GM03348 (cell line): ENCODE results near the gene EMC9.

Experiments used
- DNase-seq: peaks from one replicate; pipeline ENCODE4 v3.0.0; 2012; ENCODE audit warnings: low spot score

EMC9 gene

DNA sequence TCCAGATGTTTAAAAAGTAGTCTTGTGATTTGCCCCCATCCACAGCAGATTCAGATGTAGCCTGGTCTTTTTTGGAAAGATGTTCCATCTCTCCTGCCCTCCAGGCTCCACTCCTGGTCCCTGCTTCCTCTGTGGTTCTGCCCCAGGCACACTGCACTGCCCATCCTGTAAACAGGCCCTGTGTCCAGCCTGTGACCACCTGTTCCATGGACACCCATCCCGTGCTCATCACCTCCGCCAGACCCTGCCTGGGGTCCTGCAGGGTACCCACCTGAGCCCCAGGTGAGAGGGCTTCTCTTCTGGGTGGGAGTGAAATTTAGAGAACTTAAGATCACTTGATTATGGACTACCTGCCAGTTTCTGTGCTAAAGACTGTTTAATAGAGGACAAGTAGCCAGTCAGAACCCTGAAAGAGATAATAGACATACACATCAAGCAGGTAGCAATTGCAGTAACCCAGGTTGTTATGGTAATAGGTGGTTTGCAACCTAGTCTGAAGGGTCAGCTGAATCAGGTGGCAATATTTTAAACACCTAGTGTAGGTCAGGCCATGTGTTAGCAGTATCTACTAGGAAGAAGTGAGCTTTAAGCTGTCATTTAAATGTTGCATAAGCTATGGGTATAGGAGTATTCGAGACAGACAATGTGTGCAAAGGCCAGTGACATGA lies 8.0 kb upstream of the EMC9 start:
- no peak for DNase-seq

DNA sequence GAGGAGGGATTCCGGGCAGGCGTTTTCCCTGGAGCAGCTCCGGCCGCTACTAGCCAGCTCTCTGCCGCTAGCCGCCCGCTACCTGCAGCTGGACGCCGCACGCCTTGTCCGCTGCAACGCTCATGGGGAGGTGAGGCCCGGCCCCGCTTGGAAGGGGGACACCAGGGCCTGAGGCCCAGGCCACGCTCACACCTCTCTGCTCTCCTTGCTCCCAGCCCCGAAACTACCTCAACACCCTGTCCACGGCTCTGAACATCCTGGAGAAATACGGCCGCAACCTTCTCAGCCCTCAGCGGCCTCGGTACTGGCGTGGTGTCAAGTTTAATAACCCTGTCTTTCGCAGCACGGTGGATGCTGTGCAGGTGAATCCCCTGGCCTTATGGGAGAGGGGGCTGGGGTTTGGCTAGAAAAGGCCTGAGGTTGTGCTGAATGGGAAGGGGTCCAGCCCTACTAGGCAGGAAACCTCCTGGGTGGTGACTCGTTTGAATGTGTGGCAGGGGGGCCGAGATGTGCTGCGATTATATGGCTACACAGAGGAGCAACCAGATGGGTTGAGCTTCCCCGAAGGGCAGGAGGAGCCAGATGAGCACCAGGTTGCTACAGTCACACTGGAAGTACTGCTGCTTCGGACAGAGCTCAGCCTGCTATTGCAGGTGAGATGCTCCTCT lies 6.5 kb upstream of the EMC9 start:
- DNase-seq: no peak

GRCh38 chr14:24146978-24147760 lies 5.8 kb upstream of the EMC9 start, which contains the start of gene RNF31:
Gene RNF31, plus strand, starts transcription at chr14:24147498. Its CDS starts 201 bp downstream, at chr14:24147699.
- DNase-seq: peak; percentile 98

DNA sequence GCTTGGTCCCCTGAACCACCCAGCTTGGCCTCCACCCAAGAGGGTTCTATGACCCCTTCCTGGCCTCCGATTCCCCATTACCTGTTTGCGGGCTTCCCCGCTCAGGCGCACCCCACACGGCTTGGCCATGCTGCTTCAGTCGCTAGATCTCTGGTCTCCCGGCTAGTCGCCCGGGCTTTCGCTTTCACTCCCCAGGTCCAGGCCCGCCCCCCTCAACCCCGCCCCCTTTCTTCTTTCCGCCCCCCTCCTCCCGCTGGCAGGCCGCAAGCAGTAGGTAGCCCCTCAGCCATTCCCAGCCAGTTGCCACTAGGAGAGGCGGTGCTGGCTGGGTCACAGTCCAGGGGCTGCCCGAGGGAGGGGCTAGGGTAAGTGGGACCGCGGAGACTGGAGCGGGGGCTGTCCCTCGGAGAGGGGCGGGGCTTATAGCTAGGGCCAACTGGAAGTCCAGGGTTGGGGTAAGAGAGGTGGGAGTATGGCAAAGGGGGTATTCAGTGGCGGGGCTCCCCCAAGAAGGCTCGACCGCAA lies 5.1 kb upstream of the EMC9 start, which contains the start of gene PSME2:
PSME2 (minus strand) TSS at position 158 of the 525 bp plus-strand sequence; CDS start at position 129, 29 bp downstream.
- DNase-seq: peak; percentile 95

DNA sequence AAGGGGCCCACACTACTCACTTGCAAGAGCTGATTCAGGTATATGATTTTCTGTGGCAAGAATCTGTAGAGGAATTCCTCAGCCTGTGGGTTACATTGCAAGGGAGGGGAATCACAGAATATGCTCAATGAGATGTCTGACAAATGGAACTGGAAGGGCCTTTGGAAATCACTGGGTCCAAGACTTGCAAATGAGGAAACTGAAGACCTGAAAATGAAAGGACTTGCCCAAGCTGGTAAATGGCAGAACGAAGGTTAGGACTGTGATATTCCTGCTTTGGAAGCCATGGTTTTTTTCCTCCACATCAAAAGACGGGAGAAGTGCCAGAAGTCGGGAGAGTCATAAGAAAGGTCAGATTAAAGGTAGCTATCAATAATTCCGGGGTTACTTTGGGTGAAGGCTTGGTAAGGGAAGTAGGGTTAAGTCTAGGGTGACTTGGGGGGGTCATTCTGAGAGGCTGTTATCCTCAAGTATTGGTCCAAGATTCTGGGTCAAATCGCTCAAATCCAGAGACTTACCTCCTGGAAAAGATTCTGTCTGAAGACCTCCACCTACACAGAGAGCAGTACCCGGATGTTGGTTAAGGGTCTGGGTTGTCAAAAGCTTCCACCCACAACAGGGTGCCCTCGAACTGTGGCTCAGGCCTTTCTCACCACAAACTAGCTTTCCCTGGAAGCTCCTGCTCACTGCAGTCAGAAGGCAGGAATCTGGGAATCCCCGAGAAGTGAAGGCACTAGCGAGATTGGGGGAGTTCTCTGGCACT lies 4.5 kb upstream of the EMC9 start:
- DNase-seq: peak; percentile 52

DNA sequence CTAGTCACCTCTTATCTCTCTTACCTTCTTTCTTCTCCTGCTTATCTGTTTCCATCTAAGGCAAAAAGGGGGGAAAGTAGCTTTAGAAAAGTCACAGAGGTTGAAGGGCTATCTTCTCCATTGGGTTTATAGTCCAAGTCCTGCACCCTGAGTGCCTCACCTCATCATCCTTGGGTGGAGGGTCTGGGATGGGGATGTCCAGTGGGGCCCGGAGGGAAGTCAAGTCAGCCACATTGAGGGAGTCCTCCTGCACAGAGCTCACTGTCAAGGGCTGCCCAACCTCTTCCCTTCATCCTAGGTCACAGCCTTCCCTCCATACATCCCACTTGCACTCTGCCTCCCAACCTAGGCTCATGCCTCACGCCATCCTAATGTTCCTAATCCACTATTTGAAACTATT lies 3.8 kb upstream of the EMC9 start:
- DNase-seq: no peak

- DNase-seq: no peak
These were observed 3.1 kb upstream of the EMC9 start for GRCh38 chr14:24144451-24144850.

DNA sequence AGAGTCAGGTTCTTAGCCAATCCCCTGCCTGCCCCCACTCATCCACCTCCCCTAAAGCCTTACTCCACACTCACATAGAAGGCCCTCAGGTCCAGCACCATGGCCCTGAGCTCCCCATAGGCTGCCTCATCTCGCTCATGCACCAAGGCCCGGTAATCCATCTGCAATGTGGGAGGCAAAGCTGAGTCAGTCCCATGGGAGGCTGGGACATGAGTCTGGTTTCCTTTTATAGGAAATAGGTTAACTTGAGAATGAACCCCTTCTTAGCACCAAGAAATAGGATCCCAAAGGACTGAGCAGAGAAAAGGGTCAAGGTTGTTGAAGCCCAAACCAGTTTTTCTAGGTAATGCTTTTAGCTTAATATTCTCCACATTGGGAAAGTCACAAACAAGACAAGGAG lies 2.1 kb upstream of the EMC9 start:
- no peak for DNase-seq

- DNase-seq: no peak
These were observed 2.0 kb downstream of the EMC9 start for GRCh38 chr14:24139272-24139934.

GRCh38 chr14:24138396-24139271 lies 2.8 kb downstream of the EMC9 start:
- DNase-seq: no peak

- DNase-seq: no peak
These were observed 3.6 kb downstream of the EMC9 start for GRCh38 chr14:24137529-24138395.

DNA sequence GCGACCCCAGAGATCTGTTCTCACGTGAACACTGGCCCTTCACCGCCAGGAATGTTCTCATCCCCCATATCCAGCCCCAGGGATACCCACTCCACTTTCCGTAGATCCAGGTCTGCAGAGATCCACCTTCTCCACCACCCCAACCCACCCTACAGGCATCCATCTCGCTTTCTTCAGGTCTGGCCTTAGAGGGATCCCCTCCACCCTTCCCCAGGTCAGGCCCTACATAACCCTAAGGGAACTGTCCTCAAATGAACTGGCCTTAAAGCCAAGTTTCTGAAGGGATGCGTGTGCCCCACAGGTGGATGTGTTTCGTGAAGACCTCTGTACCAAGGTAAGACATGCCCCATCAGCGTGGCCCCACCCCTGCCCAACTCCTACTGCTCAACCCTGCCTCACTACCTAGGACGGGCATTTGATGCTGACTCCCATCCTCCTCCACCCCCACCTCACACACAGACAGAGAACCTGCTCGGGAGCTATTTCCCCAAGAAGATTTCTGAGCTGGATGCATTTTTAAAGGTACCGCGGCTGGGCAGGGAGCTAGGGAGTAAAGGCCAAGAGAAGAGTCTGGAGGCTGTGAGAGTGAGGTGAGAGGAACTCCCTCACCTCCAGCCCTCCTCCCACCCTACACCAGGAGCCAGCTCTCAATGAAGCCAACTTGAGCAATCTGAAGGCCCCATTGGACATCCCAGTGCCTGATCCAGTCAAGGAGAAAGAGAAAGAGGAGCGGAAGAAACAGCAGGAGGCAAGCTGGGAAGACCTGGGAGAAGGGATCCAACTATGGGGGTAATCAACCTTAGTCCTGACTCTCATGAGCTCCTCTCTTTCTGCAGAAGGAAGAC lies 4.5 kb downstream of the EMC9 start:
- no peak for DNase-seq

GRCh38 chr14:24135834-24136683 lies 5.3 kb downstream of the EMC9 start, which contains the start of gene PSME1:
Gene PSME1, plus strand, starts transcription at chr14:24136194. Its CDS starts 69 bp downstream, at chr14:24136263.
- DNase-seq: peak; percentile 97

DNA sequence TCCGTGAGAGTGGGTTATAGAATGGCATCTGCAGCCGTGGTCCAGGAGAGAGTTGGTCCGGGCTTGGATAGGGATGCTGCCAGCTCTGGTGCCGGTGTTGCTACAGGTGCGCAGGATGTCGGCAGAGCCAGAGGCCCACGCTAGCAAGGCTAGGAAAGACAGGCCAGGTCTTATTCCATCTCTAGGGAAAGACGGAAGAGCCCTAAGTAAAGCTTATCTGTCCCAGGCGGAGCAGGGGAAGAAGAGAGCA lies 5.9 kb downstream of the EMC9 start:
- no peak for DNase-seq

- DNase-seq: no peak
These were observed 7.7 kb downstream of the EMC9 start for GRCh38 chr14:24133735-24134134.

DNA sequence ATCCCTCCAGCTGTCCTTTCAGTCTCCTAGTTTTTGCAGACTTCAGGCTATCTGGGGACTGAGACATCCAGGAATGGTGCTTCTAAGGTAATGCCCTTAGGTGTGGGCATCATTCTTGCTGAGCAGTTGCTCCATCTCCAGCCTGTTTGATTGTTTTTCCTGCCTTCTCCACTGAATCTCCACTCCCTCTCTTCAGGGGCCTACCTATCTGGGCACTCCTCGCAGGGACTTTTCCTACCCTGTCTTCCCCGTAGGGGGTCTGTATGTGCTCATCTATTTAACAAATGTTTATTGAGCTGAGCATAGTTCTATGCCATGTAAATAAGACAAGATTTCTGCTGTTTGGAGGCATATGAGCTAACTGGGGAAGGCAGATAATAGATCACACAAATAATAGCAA lies 8.4 kb downstream of the EMC9 start:
- no peak for DNase-seq

- DNase-seq: no peak
These were observed 9.2 kb downstream of the EMC9 start for GRCh38 chr14:24132061-24132685.
